ENCODE measurements around the gene PVALEF.

DNA sequence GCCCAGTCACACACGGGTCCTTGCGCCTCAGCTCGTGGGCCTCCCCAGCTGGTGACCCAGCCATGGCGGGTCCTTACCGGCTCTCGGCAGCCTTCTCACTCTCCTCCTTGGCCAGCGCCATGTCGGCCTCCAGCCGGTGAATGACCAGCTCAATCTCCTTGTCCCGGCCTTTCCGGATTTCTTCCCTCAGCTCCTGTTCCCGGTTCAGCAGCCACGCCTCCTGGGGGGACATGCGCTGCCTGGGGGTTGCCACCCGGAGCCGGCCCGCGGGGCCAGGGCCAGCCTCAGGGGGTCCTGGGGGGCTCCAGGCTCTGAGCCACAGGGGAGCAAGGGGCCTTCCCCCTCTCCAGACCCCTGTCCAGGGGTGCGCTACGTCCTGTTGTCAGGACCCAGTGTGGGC is 25.8 kb downstream of the PVALEF start:
- TF ChIP-seq POLR2AphosphoS5 (IDR thresholded peaks at IDR 0.05; ENCODE audit: low read depth, low read length) (no peak), SIN3A (IDR thresholded peaks at IDR 0.05; ENCODE audit: borderline replicate concordance, insufficient read depth, low read depth, low read length) (no peak)
- TF ChIP-seq, protein P1, sequence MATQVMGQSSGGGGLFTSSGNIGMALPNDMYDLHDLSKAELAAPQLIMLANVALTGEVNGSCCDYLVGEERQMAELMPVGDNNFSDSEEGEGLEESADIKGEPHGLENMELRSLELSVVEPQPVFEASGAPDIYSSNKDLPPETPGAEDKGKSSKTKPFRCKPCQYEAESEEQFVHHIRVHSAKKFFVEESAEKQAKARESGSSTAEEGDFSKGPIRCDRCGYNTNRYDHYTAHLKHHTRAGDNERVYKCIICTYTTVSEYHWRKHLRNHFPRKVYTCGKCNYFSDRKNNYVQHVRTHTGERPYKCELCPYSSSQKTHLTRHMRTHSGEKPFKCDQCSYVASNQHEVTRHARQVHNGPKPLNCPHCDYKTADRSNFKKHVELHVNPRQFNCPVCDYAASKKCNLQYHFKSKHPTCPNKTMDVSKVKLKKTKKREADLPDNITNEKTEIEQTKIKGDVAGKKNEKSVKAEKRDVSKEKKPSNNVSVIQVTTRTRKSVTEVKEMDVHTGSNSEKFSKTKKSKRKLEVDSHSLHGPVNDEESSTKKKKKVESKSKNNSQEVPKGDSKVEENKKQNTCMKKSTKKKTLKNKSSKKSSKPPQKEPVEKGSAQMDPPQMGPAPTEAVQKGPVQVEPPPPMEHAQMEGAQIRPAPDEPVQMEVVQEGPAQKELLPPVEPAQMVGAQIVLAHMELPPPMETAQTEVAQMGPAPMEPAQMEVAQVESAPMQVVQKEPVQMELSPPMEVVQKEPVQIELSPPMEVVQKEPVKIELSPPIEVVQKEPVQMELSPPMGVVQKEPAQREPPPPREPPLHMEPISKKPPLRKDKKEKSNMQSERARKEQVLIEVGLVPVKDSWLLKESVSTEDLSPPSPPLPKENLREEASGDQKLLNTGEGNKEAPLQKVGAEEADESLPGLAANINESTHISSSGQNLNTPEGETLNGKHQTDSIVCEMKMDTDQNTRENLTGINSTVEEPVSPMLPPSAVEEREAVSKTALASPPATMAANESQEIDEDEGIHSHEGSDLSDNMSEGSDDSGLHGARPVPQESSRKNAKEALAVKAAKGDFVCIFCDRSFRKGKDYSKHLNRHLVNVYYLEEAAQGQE (IDR thresholded peaks at IDR 0.05; ENCODE audit: insufficient read depth in 1 of 2, low read depth in 2 of 2, low read length in 1 of 2) = no peak
- TF ChIP-seq, protein P2, sequence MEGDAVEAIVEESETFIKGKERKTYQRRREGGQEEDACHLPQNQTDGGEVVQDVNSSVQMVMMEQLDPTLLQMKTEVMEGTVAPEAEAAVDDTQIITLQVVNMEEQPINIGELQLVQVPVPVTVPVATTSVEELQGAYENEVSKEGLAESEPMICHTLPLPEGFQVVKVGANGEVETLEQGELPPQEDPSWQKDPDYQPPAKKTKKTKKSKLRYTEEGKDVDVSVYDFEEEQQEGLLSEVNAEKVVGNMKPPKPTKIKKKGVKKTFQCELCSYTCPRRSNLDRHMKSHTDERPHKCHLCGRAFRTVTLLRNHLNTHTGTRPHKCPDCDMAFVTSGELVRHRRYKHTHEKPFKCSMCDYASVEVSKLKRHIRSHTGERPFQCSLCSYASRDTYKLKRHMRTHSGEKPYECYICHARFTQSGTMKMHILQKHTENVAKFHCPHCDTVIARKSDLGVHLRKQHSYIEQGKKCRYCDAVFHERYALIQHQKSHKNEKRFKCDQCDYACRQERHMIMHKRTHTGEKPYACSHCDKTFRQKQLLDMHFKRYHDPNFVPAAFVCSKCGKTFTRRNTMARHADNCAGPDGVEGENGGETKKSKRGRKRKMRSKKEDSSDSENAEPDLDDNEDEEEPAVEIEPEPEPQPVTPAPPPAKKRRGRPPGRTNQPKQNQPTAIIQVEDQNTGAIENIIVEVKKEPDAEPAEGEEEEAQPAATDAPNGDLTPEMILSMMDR (IDR thresholded peaks at IDR 0.05) = no peak

Data from Panc1 (cell line).